Mesothelial cell of epicardium (in vitro differentiated cells): ENCODE data around the gene RNU5D-1. TPM values are rescaled to one million over a fixed set of nuclear protein-coding genes. Genes with fewer than 3 reads are reported as not detected.

Source experiments
- DNase-seq, 2 experiments: peaks; one replicate each; pipeline ENCODE4 v3.0.0; 2021; ENCODE audit warnings: low spot score in 2 of 2; ENCODE audit not compliant: unreplicated experiment in 2 of 2
- H3K27ac Mint-ChIP-seq: 2 replicates; pipeline ENCODE4 v1.8.0; 2021; ENCODE audit warnings: mixed read lengths
- H3K27me3 Mint-ChIP-seq: 2 replicates; pipeline ENCODE4 v1.8.0; 2021; ENCODE audit warnings: low read depth, mixed read lengths
- H3K36me3 Mint-ChIP-seq: 2 replicates; pipeline ENCODE4 v1.8.0; 2021; ENCODE audit warnings: mixed read lengths
- H3K4me1 Mint-ChIP-seq: 2 replicates; pipeline ENCODE4 v1.8.0; 2021; ENCODE audit warnings: mixed read lengths
- H3K4me3 Mint-ChIP-seq: 2 replicates; pipeline ENCODE4 v1.8.0; 2021; ENCODE audit warnings: mild to moderate bottlenecking, moderate library complexity, mixed read lengths
- H3K9me3 Mint-ChIP-seq: 2 replicates; pipeline ENCODE4 v1.8.0; 2021; ENCODE audit warnings: mixed read lengths
- total RNA-seq: library from RNA; stranded (reverse); gene quantifications from 3 replicates; pipeline ENCODE4 v1.2.1, GENCODE V29; 2021
- TF ChIP-seq, protein P1 (sequence below): fragments of 200-600 bp; sonication (generic); IDR thresholded peaks from one replicate; pipeline ENCODE4 v1.5.0; 2021; ENCODE audit warnings: antibody characterized with exemption; ENCODE audit not compliant: unreplicated experiment

RNU5D-1 gene
- total RNA-seq, 1 donor from 2014 or later = not detected

DNA sequence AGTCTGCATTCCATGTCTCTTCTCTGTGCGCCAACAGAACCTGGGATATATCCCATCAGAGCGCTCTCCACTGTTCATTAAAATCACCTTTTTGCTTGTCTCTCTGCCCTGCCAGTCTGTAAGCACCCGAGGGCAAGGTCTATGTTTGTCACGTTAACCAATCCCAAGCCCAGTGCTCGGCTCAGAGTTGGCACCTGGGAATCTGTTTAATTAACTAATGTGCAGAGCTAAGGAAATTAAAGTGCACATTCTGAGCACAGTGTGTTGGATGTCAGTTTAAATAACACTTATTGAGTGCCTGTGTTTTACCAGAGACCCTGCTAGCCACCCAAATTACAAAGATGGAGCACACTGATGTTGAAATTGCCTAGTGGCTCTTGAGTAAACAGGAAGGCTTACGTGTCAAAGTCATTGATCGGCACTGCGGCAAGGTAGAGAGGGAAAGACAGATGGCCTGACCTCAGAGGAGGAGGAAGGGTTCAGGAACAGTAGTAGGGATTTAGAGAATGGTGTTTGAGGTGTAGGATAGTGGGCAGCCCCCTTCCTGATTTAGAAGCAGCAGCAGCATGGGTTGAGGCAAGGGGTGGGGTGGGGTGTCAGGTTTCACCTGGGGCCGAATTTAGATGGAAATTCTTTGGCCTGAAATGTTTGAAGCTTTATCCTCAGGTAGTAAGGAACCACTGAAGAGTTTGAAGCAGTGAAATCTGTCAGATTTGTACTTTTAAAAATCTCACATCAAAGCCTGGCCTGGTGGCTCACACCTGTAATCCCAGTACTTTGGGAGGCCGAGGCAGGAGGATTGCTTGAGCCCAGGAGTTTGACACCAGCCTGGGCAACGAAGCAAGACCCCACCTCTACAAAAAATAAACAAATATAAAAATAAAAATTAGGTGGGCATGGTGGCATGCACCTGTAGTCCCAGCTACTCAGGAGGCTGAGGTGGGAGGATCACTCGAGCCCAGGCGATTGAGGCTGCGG is 48.8 kb downstream of the RNU5D-1 start:
- TF ChIP-seq, protein P1, sequence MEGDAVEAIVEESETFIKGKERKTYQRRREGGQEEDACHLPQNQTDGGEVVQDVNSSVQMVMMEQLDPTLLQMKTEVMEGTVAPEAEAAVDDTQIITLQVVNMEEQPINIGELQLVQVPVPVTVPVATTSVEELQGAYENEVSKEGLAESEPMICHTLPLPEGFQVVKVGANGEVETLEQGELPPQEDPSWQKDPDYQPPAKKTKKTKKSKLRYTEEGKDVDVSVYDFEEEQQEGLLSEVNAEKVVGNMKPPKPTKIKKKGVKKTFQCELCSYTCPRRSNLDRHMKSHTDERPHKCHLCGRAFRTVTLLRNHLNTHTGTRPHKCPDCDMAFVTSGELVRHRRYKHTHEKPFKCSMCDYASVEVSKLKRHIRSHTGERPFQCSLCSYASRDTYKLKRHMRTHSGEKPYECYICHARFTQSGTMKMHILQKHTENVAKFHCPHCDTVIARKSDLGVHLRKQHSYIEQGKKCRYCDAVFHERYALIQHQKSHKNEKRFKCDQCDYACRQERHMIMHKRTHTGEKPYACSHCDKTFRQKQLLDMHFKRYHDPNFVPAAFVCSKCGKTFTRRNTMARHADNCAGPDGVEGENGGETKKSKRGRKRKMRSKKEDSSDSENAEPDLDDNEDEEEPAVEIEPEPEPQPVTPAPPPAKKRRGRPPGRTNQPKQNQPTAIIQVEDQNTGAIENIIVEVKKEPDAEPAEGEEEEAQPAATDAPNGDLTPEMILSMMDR = no peak
- no peak overlapping the region for H3K27ac Mint-ChIP-seq
- no peak overlapping the region for H3K4me3 Mint-ChIP-seq
- H3K9me3 Mint-ChIP-seq = no peaks in the 10 kb centered on the region
- H3K4me1 Mint-ChIP-seq = peaks cover 2% of the 10 kb centered on the region
- peaks cover 21% of the 10 kb centered on the region for H3K36me3 Mint-ChIP-seq
- H3K27me3 Mint-ChIP-seq = no peaks in the 10 kb centered on the region
- no peak for DNase-seq

Other genes starting within 250 kb of the RNU5D-1 start
- 8.9 to 9.9 TPM (median 9.8 TPM) in 3 replicates for gene TMEM53, start 56.7 kb downstream of the RNU5D-1 start, total RNA-seq
- 14.9 to 19.1 TPM (median 17.9 TPM) in 3 replicates for gene ARMH1, start 56.5 kb downstream of the RNU5D-1 start, total RNA-seq
- gene KIF2C, start 8.7 kb upstream of the RNU5D-1 start, total RNA-seq = 17.1 to 20.4 TPM (median 18.2 TPM) in 3 replicates
- 2,191 to 2,296 TPM (median 2,278 TPM) in 3 replicates for gene RPS8, start 44.4 kb upstream of the RNU5D-1 start, total RNA-seq
- gene BEST4, start 57.0 kb upstream of the RNU5D-1 start, total RNA-seq = 1.4 to 1.7 TPM (median 1.4 TPM) in 3 replicates
- 24.7 to 27.5 TPM (median 27.4 TPM) in 3 replicates for gene PLK3, start 69.2 kb upstream of the RNU5D-1 start, total RNA-seq
- gene DYNLT4, start 76.2 kb upstream of the RNU5D-1 start, total RNA-seq = 0.31 to 0.72 TPM (median 0.47 TPM) in 3 replicates
- 33.6 to 43.7 TPM (median 38.3 TPM) in 3 replicates for gene BTBD19, start 77.4 kb upstream of the RNU5D-1 start, total RNA-seq
- 1.4 to 1.7 TPM (median 1.4 TPM) in 3 replicates for gene PTCH2, start 112.1 kb upstream of the RNU5D-1 start, total RNA-seq